GM12872 (cell line): ENCODE measurements around the gene LARGE1.

ENCODE experiments used
- TF ChIP-seq, protein P1 (sequence below): IDR thresholded peaks from 3 replicates; pipeline ENCODE4 v1.5.1; 2011; ENCODE audit warnings: low read depth, mild to moderate bottlenecking, low read length, moderate library complexity; ENCODE audit not compliant: insufficient read depth

LARGE1 gene

DNA sequence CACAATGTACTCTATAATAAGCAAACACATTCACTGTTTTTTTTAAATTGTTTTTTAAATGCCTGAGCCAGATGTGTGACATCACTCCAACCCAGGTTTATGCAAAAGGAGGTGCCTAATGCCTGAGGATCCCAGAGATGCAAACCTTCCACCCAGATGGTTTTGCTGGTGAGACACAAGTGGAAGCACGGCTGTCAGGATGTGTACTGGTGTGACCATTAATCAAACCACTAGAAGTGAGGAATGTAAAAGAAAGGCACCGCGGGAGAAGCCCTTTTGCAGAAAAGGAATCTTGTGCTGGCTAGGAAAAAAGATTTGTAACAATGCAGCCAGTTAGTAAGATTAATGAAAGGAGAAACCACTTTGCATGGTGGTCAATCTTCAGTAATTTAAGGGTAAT lies 407.4 kb downstream of the LARGE1 start:
- TF ChIP-seq, protein P1, sequence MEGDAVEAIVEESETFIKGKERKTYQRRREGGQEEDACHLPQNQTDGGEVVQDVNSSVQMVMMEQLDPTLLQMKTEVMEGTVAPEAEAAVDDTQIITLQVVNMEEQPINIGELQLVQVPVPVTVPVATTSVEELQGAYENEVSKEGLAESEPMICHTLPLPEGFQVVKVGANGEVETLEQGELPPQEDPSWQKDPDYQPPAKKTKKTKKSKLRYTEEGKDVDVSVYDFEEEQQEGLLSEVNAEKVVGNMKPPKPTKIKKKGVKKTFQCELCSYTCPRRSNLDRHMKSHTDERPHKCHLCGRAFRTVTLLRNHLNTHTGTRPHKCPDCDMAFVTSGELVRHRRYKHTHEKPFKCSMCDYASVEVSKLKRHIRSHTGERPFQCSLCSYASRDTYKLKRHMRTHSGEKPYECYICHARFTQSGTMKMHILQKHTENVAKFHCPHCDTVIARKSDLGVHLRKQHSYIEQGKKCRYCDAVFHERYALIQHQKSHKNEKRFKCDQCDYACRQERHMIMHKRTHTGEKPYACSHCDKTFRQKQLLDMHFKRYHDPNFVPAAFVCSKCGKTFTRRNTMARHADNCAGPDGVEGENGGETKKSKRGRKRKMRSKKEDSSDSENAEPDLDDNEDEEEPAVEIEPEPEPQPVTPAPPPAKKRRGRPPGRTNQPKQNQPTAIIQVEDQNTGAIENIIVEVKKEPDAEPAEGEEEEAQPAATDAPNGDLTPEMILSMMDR, result no peak

DNA sequence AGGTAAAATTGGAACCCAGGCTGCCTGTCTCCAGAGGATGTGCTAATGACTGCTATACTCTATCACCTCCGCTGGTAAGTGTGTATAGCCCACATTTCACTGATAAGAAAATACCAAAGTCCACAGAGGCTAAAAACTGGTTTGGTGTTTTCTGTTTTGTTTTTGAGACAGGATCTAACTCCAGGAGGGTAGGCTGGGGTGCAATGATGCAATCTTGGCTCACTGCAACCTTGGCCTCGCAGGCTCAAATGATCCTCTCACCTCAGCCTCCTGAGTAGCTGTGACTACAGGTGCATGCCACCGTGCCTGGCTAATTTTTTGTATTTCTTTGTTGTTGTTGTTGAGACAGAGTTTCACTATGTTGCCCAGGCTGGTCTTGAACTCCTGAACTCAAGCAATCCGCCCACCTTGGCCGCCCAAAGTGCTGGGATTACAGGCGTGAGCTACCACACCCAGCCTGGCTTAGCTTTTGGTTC lies 409.8 kb downstream of the LARGE1 start:
- TF ChIP-seq, protein P1, result no peak

DNA sequence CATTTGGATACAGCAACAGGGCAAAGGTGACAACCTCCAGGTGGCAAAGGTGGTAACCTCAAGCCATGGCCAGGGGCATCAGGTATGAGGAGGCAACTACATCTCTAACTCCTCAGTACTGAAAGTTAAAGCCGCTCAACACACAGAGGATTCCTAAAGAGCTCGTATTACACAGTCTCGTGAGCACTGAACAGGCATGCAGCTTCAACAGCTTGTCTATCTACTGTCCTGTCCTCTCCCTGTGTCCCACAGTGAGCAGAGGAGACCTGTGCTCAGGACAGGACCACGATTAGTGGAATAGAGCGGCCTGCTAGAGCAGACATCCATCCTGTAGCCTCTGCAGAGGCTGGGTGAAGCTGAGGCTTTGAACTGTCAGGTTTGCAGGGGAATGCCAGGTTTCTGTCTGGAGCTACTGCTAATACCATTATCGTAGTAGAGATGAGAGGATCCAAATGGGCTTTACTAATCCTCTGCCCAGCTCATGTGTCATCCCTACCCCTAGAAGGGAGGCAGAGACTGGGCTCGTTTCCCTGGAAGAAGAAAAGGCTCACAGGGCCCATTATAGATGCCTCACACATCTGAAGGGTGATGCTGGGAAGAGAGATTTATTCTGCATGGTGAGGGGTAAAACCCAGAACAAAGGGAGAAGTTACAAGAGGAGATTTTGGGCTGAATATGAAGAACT lies 415.2 kb downstream of the LARGE1 start:
- TF ChIP-seq, protein P1, result no peak

DNA sequence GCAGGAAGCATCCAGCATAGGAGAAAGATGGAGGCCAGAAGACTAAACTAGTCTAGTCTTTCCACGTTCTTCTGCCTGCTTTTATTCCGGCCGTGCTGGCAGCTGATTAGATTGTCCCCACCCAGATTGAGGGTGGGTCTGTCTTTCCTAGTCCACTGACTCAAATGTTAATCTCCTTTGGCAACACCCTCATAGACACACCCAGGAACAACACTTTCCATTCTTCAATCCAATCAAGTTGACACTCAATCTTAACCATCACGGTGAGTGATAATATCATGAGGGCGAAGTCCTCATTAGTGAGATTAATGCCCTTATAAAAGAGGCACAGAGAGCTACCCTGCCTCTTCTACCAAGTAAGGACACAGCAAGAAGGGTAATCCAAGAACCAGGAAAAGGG lies 424.2 kb downstream of the LARGE1 start:
- TF ChIP-seq, protein P1, result no peak

DNA sequence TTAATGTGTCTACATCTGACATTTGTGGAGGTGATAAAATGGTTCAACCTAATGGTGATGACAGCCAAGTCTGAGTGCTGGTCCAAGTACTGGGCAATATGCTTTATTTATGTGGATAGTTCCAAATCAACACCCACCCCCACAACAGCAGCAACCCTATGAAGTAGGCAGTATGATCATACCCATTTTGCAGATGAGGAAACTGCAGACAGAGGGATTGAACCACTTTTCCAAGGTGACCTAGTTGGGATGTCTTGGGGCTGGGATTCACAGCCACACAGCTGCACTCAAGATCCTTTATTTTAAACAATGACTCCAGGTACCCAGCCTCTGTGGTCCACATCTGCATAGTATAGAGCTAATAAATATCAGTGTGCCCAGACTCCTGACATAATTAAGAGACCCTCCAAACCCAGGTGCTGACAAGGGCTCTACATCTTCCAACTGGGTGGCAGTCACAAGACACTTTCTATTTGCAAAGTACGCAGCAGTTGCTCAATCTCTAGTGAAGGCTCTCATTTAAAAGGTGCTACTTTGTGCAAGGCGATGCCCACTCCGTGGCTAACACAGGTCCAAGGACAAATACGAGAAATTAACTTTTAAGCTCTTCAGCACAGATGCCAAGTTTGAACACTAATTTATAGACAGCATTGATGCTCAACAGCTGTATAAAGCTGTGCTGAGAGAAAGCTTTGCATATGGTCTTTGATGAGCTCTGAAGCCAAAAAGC lies 426.6 kb downstream of the LARGE1 start:
- TF ChIP-seq, protein P1, result no peak

DNA sequence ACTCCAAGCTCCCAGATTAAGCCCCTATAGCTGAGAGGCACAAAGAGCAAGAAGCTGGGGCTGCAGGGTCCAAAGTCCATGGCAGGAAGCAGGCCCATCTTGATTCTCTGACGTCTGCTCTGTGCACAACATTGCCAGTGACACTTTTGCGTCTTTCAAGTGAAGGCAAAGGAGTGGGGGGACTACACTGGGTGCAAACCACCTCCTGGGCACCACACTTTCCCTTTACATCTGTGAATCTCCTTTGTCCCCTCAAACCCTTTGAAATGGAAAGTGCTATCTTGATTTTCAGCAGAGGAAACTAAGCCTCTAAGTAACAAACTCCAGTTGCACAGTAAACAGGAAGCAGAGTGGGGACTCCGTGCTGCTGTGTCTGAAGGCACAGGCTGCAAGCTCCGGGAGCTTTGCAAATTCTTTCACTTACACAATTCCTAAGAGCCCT lies 428.0 kb downstream of the LARGE1 start:
- TF ChIP-seq, protein P1, result no peak

DNA sequence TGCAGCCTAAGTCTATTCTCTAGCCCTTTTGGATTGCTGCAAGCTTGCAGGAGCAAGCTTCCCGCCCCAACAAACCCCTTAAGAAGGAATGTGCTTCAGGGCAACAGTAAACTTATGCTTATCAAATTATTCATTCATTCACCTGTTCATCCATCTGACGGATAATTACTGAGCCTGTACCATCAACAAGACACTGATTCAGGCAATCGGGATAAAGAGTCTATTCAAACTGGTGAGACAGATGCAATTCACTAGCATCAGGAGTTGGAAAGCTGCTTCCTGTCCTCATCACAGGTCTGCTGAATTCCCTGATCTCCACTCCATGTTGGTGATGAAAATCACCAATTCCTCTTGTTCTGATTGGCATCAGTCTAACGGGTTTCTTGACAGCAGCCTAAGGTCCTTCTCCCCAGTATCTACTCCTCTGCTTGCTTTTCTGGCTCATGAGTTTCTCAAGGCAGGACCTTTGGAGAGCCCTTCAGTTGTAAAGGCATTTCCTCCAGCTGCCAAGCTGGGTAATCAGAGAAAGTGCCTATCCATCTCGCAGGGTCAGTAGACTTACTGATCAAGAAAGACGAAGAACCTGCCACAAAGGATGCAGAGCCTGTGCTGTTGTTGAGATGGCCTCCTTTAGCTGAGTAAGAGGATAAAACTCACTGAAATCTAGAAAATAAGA lies 433.1 kb downstream of the LARGE1 start:
- TF ChIP-seq, protein P1, result no peak
